IMR-90 (cell line): ENCODE results near the gene UST. TPM values are rescaled to one million over a fixed set of nuclear protein-coding genes. Genes with fewer than 3 reads are reported as not detected.
"Not testable (repeated sequence)": the region's sequence is repeated elsewhere in the genome, so short reads cannot be mapped to it uniquely, and the experiment has no call there.

Source experiments
- ATAC-seq: fragments of 200-7000 bp; cut with Tn5 transposase; 2 replicates; pipeline ENCODE4 v1.9.1; 2020; ENCODE audit warnings: low read depth, mild to moderate bottlenecking, moderate library complexity
- BruUV-seq: library from RNA; stranded (reverse); fragments of 400-500 nt; replicated peaks from 2 replicates; lab custom pipeline; 2021; lab: Mats Ljungman, UMichigan
- CTCF ChIA-PET: fragments of 300-600 bp; formaldehyde crosslinking; extraction: SDS; loops from one replicate; lab custom pipeline; 2021; ENCODE audit warnings: antibody characterized with exemption; lab: Yijun Ruan, JAX
- POLR2A ChIA-PET: fragments of 300-600 bp; sonication (Branson Sonifier 250); formaldehyde crosslinking; loops from one replicate; lab custom pipeline; 2022; ENCODE audit warnings: antibody characterized with exemption; ENCODE audit not compliant: unreplicated experiment; lab: Charles Lee
- DNase-seq: peaks from one replicate; pipeline ENCODE4 v3.0.0; 2013
- H2AFZ ChIP-seq: replicated peaks from 2 replicates; pipeline ENCODE3; 2013; ENCODE audit warnings: low read length, mild to moderate bottlenecking; ENCODE audit not compliant: poor library complexity
- H2AK5ac ChIP-seq: 2 replicates; pipeline ENCODE4 v1.6.1; 2013; ENCODE audit warnings: low read depth, low read length, inconsistent platforms
- H2AK9ac ChIP-seq: replicated peaks from 2 replicates; pipeline ENCODE3; 2013; ENCODE audit warnings: mild to moderate bottlenecking, low read depth, low read length, moderate library complexity; ENCODE audit not compliant: poor library complexity
- H2BK120ac ChIP-seq: 2 replicates; pipeline ENCODE4 v1.6.1; 2013; ENCODE audit warnings: low read depth, low read length, inconsistent platforms
- H2BK15ac ChIP-seq: 3 replicates; pipeline ENCODE4 v1.6.1; 2013; ENCODE audit warnings: low read depth, low read length, inconsistent platforms
- H2BK20ac ChIP-seq: 2 replicates; pipeline ENCODE4 v1.6.1; 2013; ENCODE audit warnings: low read depth, mild to moderate bottlenecking, inconsistent platforms, low read length, moderate library complexity
- H2BK5ac ChIP-seq: 2 replicates; pipeline ENCODE4 v1.6.1; 2013; ENCODE audit warnings: mild to moderate bottlenecking, low read depth, low read length, inconsistent platforms; ENCODE audit not compliant: poor library complexity, severe bottlenecking
- H3K14ac ChIP-seq: replicated peaks from 2 replicates; pipeline ENCODE4 v1.6.1; 2013; ENCODE audit warnings: low read depth, low read length, inconsistent platforms
- H3K18ac ChIP-seq: 2 replicates; pipeline ENCODE4 v1.6.1; 2013; ENCODE audit warnings: low read depth, low read length, control low read depth
- H3K23ac ChIP-seq: 2 replicates; pipeline ENCODE4 v1.6.1; 2013; ENCODE audit warnings: low read depth, low read length, inconsistent platforms
- H3K27ac ChIP-seq: 2 replicates; pipeline ENCODE4 v1.5.1; 2013; ENCODE audit warnings: mild to moderate bottlenecking, control low read depth, low read length; ENCODE audit not compliant: insufficient read depth
- H3K27me3 ChIP-seq: 2 replicates; pipeline ENCODE4 v1.6.1; 2013; ENCODE audit warnings: low read length; ENCODE audit not compliant: control insufficient read depth, insufficient read depth
- H3K36me3 ChIP-seq: 2 replicates; pipeline ENCODE4 v1.6.1; 2013; ENCODE audit warnings: low read length, mixed read lengths; ENCODE audit not compliant: control insufficient read depth, insufficient read depth
- H3K4ac ChIP-seq: 2 replicates; pipeline ENCODE4 v1.6.1; 2013; ENCODE audit warnings: low read depth, low read length, inconsistent platforms
- H3K4me1 ChIP-seq: 2 replicates; pipeline ENCODE4 v1.6.1; 2013; ENCODE audit warnings: low read length, mixed read lengths; ENCODE audit not compliant: control insufficient read depth, insufficient read depth
- H3K4me2 ChIP-seq: 2 replicates; pipeline ENCODE4 v1.6.1; 2013; ENCODE audit warnings: low read depth, mild to moderate bottlenecking, control low read depth, low read length, moderate library complexity
- H3K4me3 ChIP-seq: 2 replicates; pipeline ENCODE4 v1.5.1; 2013; ENCODE audit warnings: low read depth, mild to moderate bottlenecking, control low read depth, low read length, moderate library complexity; ENCODE audit not compliant: insufficient read depth
- H3K56ac ChIP-seq: 2 replicates; pipeline ENCODE4 v1.6.1; 2013; ENCODE audit warnings: low read length, inconsistent platforms; ENCODE audit not compliant: insufficient read depth; ENCODE audit errors: extremely low read depth
- H3K79me1 ChIP-seq, 2 experiments: 2 replicates each; pipeline ENCODE4 v1.6.1; 2013; ENCODE audit warnings: low read length in 2 of 2, inconsistent platforms in 1 of 2, low read depth in 1 of 2
- H3K9ac ChIP-seq: 2 replicates; pipeline ENCODE4 v1.6.1; 2013; ENCODE audit warnings: low read depth, low read length, control low read depth
- H3K9me1 ChIP-seq: 2 replicates; pipeline ENCODE4 v1.6.1; 2013; ENCODE audit warnings: low read length, inconsistent platforms; ENCODE audit not compliant: insufficient read depth
- H3K9me3 ChIP-seq: 2 replicates; pipeline ENCODE4 v1.6.1; 2013; ENCODE audit warnings: low read length; ENCODE audit not compliant: control insufficient read depth, insufficient read depth
- H4K20me1 ChIP-seq: 2 replicates; pipeline ENCODE4 v1.6.1; 2013; ENCODE audit warnings: low read length, inconsistent platforms; ENCODE audit not compliant: insufficient read depth
- H4K5ac ChIP-seq: 2 replicates; pipeline ENCODE4 v1.6.1; 2013; ENCODE audit warnings: mild to moderate bottlenecking, low read depth, low read length, control low read depth
- H4K8ac ChIP-seq, 2 experiments: 2 replicates each; pipeline ENCODE4 v1.6.1; 2013; ENCODE audit warnings: low read depth in 2 of 2, low read length in 2 of 2, control low read depth in 1 of 2, inconsistent platforms in 1 of 2
- H4K91ac ChIP-seq: 2 replicates; pipeline ENCODE4 v1.6.1; 2013; ENCODE audit warnings: low read depth, low read length, inconsistent platforms; ENCODE audit not compliant: insufficient read depth
- MAFK ChIP-seq: IDR thresholded peaks from 2 replicates; pipeline ENCODE4 v1.6.1; 2012; ENCODE audit warnings: low read depth, low read length, improper control_type of control experiment
- WGBS, 2 experiments: methylation state at CpG; one replicate each; pipeline versions ENCODE4 v1.1.5 to v1.1.7; 2013; ENCODE audit warnings: missing lambda C conversion rate in 2 of 2; ENCODE audit not compliant: insufficient read length in 1 of 2; ENCODE audit errors: extremely low coverage in 2 of 2; 5-methylcytosine and 5-hydroxymethylcytosine counted together
- dilution Hi-C: fragments of 300-500 bp; cut with HindIII; formaldehyde crosslinking; loops from one replicate; pipeline ENCODE4 v1.14.3; 2018; ENCODE audit warnings: low sequenced_read_pairs; ENCODE audit not compliant: unreplicated experiment
- in situ Hi-C: fragments of 300-500 bp; cut with MboI; formaldehyde crosslinking; loops from 3 replicates; pipeline ENCODE4 v1.14.3; 2019; ENCODE audit warnings: low sequenced_read_pairs, inconsistent platforms, mixed read lengths
- intact Hi-C: fragments of 100-400 bp; cut with micrococcal nuclease; formaldehyde crosslinking; loops from 2 replicates; pipeline ENCODE4 v1.10.0; 2022
- polyA plus RNA-seq, 3 experiments: library from polyadenylated mRNA; depleted of rRNA; stranded (reverse); fragments of >200 nt; gene quantifications; 2 replicates each; pipeline ENCODE4 v1.2.3, GENCODE V29; 2012; ENCODE audit warnings: low replicate concordance in 1 of 3
- total RNA-seq: library from RNA; depleted of rRNA; stranded (reverse); fragments of >200 nt; gene quantifications from 2 replicates; pipeline ENCODE4 v1.2.3, GENCODE V29; 2012

Gene UST
- total and polyA plus RNA-seq, 2 of the 4 experiments (the other 2 are of a cell fraction), result 7.7 to 13.8 TPM

DNA sequence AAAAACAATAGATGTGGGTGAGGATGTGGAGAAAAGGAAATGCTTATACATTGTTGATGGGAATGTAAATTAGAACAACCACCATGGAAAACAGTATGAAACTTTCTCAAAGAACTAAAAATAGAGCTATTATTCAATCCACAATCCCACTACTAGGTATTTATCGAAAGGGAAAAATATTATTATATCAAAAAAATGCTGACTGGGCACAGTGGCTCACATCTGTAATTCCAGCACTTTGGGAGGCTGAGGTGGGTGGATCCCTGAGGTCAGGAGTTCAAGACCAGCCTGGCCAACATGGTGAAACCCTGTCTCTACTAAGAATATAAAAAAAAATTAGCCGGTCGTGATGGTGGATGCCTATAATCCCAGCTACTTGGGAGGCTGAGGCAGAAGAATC lies 357.1 kb downstream of the UST start:
- H3K56ac ChIP-seq, H3K9me1 ChIP-seq, H3K36me3 ChIP-seq, H3K27ac ChIP-seq, H3K4me2 ChIP-seq, H2BK20ac ChIP-seq, H2BK15ac ChIP-seq, H3K79me1 ChIP-seq, H3K18ac ChIP-seq, H4K5ac ChIP-seq, H3K4me1 ChIP-seq, H2AK9ac ChIP-seq, H4K91ac ChIP-seq, dilution Hi-C loops, H2BK120ac ChIP-seq, H3K23ac ChIP-seq, H2AFZ ChIP-seq, H3K14ac ChIP-seq, H3K9ac ChIP-seq, H4K20me1 ChIP-seq, H3K4ac ChIP-seq, H2AK5ac ChIP-seq, in situ Hi-C loops, H3K4me3 ChIP-seq, DNase-seq, POLR2A ChIA-PET, H3K9me3 ChIP-seq, ATAC-seq, H4K8ac ChIP-seq, intact Hi-C loops, H2BK5ac ChIP-seq, BruUV-seq: not testable (repeated sequence)
- peak; percentile 78 for TF ChIP-seq MAFK
- peaks cover 16% of the 10 kb centered on the region for H3K27me3 ChIP-seq
- WGBS, 2 experiments, result no CpG with 5 or more reads among the region's 3 CpGs
- CTCF ChIA-PET, result interaction anchor here (0.6 kb wide), 1 partner anchor 330 kb away, joined by 3 read pairs; no protein-coding TSS in a partner anchor
